Activated T-cell treated with anti-CD3 and anti-CD28 coated beads, Interleukin-2, amount 50 U/mL, for 24 hours (primary cell): ENCODE measurements around the gene RIN1.
"Not testable (repeated sequence)": the region's sequence is repeated elsewhere in the genome, so short reads cannot be mapped to it uniquely, and the experiment has no call there.

ENCODE experiments used
- DNase-seq: peaks from one replicate; pipeline ENCODE4 v3.0.0-alpha.2; 2020
- H3K27ac Mint-ChIP-seq: 2 replicates; pipeline ENCODE4 v1.8.0; 2020; ENCODE audit warnings: mild to moderate bottlenecking, mixed read lengths
- H3K27me3 Mint-ChIP-seq: 2 replicates; pipeline ENCODE4 v1.8.0; 2020; ENCODE audit warnings: mixed read lengths
- H3K36me3 Mint-ChIP-seq: 2 replicates; pipeline ENCODE4 v1.8.0; 2020; ENCODE audit warnings: low read depth, mixed read lengths
- H3K4me1 Mint-ChIP-seq: 2 replicates; pipeline ENCODE4 v1.8.0; 2020; ENCODE audit warnings: low read depth, mixed read lengths
- H3K4me3 Mint-ChIP-seq: 2 replicates; pipeline ENCODE4 v1.8.0; 2020; ENCODE audit warnings: mild to moderate bottlenecking, moderate library complexity, mixed read lengths
- H3K9me3 Mint-ChIP-seq: 2 replicates; pipeline ENCODE4 v1.8.0; 2020; ENCODE audit warnings: mixed read lengths

RIN1 gene

GRCh38 chr11:66322732-66323427 is 13.4 kb downstream of the RIN1 start:
- Mint-ChIP-seq H3K36me3 (no peaks in the 10 kb centered on the region), H3K4me1 (peaks cover 56% of the 10 kb centered on the region), H3K27ac (no peak overlapping the region), H3K4me3 (no peak overlapping the region), H3K27me3 (no peaks in the 10 kb centered on the region), H3K9me3 (no peaks in the 10 kb centered on the region)
- DNase-seq = no peak

DNA sequence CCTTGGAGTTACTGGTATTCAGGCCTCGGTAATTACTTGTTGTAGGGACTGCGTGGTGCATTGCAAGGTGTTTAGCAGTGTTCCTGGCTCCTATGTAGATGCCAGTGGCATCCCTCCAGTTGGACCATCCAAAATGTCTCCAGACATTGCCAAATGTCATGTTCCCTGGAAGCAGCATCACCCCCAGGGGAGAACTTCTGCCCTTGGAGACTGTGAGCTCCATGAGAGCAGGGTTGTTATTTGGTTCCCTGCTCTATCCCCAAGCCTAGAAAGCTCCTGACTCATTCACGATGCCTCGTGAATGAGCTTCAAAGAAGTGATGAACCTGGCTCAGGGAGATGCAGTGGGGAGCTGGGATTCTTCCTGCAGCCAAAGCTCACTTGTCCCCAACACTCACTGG is 14.6 kb downstream of the RIN1 start:
- no peak overlapping the region for H3K4me3 Mint-ChIP-seq
- no peaks in the 10 kb centered on the region for H3K9me3 Mint-ChIP-seq
- H3K36me3 Mint-ChIP-seq = no peaks in the 10 kb centered on the region
- DNase-seq = no peak
- no peaks in the 10 kb centered on the region for H3K27me3 Mint-ChIP-seq
- H3K27ac Mint-ChIP-seq = no peak overlapping the region
- H3K4me1 Mint-ChIP-seq = peaks cover 53% of the 10 kb centered on the region

- not testable (repeated sequence) for H3K27me3 Mint-ChIP-seq, DNase-seq, H3K27ac Mint-ChIP-seq, H3K9me3 Mint-ChIP-seq, H3K4me3 Mint-ChIP-seq, H3K36me3 Mint-ChIP-seq
- peaks cover 51% of the 10 kb centered on the region for H3K4me1 Mint-ChIP-seq
Measured at GRCh38 chr11:66320748-66321147, 15.5 kb downstream of the RIN1 start.

DNA sequence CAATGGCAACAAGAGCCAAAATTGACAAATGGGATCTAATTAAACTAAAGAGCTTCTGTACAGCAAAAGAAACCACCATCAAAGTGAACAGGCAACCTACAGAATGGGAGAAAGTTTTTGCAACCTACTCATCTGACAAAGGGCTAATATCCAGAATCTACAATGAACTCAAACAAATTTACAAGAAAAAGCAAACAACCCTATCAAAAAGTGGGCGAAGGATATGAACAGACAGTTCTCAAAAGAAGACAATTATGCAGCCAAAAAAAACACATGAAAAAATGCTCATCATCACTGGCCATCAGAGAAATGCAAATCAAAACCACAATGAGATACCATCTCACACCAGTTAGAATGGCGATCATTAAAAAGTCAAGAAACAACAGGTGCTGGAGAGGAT is 15.9 kb downstream of the RIN1 start:
- H3K4me3 Mint-ChIP-seq, H3K27ac Mint-ChIP-seq, H3K9me3 Mint-ChIP-seq: not testable (repeated sequence)

DNA sequence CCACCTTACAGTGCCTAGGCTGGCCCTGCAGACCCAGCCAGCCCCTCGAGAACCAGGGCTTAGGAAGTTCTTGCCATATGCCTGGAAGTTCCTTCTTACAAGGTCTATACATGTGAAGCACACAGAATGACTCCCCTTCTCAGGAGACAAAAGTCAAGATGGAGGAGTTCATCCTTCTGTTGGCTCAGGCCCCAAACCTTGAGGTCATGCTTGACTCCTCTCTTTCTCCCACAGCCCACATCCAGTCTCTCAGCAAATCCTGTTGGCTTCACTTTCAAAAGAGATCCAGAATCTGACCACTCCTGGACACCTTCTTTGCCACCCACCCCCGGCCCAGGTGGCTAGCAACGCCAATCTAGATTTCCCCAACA is 17.6 kb downstream of the RIN1 start:
- no peak for DNase-seq
- H3K9me3 Mint-ChIP-seq = no peaks in the 10 kb centered on the region
- no peak overlapping the region for H3K4me3 Mint-ChIP-seq
- H3K27me3 Mint-ChIP-seq = no peaks in the 10 kb centered on the region
- H3K36me3 Mint-ChIP-seq = no peaks in the 10 kb centered on the region
- H3K27ac Mint-ChIP-seq = peak overlapping the region; percentile 94
- H3K4me1 Mint-ChIP-seq = peaks cover 58% of the 10 kb centered on the region

More for the DNA sequence above, 15.9 kb downstream of the RIN1 start:
- not testable (repeated sequence) for H3K27me3 Mint-ChIP-seq, H3K36me3 Mint-ChIP-seq, DNase-seq
- peaks cover 51% of the 10 kb centered on the region for H3K4me1 Mint-ChIP-seq

GRCh38 chr11:66317723-66318599 is 18.3 kb downstream of the RIN1 start:
- H3K4me3 Mint-ChIP-seq = peak overlapping the region; percentile 47
- no peaks in the 10 kb centered on the region for H3K27me3 Mint-ChIP-seq
- peak overlapping the region; percentile 94 for H3K27ac Mint-ChIP-seq
- no peaks in the 10 kb centered on the region for H3K36me3 Mint-ChIP-seq
- H3K4me1 Mint-ChIP-seq = peaks cover 63% of the 10 kb centered on the region
- H3K9me3 Mint-ChIP-seq = no peaks in the 10 kb centered on the region
- peak; percentile 63 for DNase-seq

DNA sequence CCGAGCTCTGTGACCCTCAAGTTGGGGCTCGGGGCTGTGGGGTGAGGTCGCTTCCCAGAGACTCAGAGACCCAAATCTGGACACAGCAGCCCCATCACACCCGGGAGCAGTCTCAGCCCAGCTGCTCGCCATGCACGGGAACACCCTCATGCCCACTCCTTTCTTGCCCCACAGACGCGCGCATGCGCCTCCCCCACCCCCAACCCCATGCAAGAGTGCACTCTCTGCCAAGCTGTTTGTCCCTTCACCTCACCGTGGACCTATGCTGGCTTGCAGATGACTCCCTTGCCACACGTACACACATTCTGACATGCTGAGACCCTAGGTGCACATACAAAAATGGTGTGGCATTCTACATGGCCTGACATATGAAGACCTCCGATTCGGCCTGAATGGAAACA is 18.9 kb downstream of the RIN1 start:
- Mint-ChIP-seq H3K9me3 (no peaks in the 10 kb centered on the region), H3K4me3 (peak overlapping the region; percentile 47), H3K4me1 (peaks cover 61% of the 10 kb centered on the region), H3K36me3 (no peaks in the 10 kb centered on the region), H3K27me3 (no peaks in the 10 kb centered on the region), H3K27ac (peak overlapping the region; percentile 94)
- DNase-seq = peak; percentile 67

DNA sequence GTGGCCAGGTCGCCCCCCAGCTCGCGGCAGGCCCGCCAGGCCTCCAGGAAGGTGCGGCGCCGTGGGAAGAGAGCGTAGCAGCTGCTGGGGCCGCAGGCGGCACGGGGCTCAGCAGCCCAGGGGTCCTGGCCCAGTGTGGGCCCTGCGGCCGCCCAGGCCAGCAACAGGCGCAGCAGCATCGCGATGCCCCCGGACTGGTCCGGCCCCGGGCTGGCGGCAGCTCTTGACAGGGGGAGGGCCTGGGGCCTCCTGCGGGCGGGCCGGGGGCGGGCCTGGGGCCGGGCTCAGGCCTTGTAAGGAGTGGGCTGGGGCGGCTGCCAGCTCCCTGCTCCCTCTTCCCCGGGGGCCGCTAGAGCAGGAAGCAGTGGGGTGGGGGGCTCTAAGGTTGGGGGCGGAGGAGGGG is 19.4 kb downstream of the RIN1 start, which contains the start of gene CD248:
Gene CD248, minus strand, starts transcription at position 196 of the 403 bp plus-strand sequence. Its CDS starts 17 bp downstream, at position 179.
- DNase-seq = peak; percentile 56
- peak within 1 kb of the TSS; percentile 51 for H3K4me3 Mint-ChIP-seq
- H3K27me3 Mint-ChIP-seq = no peaks in the 10 kb centered on the region
- H3K27ac Mint-ChIP-seq = peak within 1 kb of the TSS; percentile 94
- H3K4me1 Mint-ChIP-seq = peaks cover 64% of the 10 kb centered on the region
- no peaks in the 10 kb centered on the region for H3K36me3 Mint-ChIP-seq
- no peaks in the 10 kb centered on the region for H3K9me3 Mint-ChIP-seq

DNA sequence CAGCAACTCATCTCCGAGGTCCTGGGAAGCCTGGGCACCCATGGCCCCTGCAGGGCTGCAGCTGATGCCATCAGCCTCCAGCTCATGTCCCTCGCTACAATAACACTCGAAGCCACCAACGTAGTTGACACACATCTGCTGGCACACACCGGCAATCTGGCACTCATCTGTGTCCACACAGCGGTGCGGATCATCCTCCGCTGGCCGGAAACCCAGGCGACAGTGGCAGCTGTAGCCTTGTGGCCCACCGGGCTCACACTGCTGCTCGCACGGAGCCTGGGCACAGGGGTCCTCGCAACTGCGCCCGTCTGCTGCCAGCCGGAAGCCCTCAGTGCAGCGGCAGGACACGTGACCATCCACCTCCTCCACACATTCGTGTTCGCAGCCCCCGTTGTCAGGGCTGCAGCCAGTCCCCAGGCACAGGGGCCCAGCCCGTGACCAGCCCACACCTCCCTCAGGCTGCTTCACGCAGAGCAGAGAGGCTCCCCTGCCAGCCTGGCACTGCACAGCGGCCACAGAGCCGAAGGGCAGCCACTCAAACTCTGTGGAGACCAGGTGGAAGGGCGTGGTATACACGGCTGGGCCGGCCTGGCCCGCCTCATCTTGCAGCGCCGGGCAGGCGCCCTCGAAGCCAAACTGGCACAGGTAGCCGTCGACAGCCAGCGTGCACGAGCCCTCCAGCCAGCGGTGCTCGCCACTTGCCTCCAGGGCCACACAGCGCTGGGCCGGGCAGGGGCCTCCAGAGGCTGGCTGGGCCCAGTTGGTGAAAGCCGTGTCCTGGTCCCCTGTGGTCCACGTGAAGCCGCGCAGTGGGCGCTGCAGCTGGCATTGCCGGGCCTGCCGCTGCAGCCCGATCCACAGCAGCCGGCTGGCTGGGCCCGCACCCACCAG is 20.1 kb downstream of the RIN1 start:
- Mint-ChIP-seq H3K36me3 (no peaks in the 10 kb centered on the region), H3K9me3 (no peaks in the 10 kb centered on the region), H3K27me3 (no peaks in the 10 kb centered on the region), H3K4me3 (peak overlapping the region; percentile 51), H3K27ac (peak overlapping the region; percentile 5), H3K4me1 (peaks cover 69% of the 10 kb centered on the region)
- no peak for DNase-seq

- H3K36me3 Mint-ChIP-seq = no peaks in the 10 kb centered on the region
- peak overlapping the region; percentile 51 for H3K4me3 Mint-ChIP-seq
- no peaks in the 10 kb centered on the region for H3K9me3 Mint-ChIP-seq
- H3K4me1 Mint-ChIP-seq = peaks cover 69% of the 10 kb centered on the region
- no peaks in the 10 kb centered on the region for H3K27me3 Mint-ChIP-seq
- DNase-seq = no peak
- H3K27ac Mint-ChIP-seq = peak overlapping the region; percentile 8
Measured at GRCh38 chr11:66315498-66315885, 20.7 kb downstream of the RIN1 start.

DNA sequence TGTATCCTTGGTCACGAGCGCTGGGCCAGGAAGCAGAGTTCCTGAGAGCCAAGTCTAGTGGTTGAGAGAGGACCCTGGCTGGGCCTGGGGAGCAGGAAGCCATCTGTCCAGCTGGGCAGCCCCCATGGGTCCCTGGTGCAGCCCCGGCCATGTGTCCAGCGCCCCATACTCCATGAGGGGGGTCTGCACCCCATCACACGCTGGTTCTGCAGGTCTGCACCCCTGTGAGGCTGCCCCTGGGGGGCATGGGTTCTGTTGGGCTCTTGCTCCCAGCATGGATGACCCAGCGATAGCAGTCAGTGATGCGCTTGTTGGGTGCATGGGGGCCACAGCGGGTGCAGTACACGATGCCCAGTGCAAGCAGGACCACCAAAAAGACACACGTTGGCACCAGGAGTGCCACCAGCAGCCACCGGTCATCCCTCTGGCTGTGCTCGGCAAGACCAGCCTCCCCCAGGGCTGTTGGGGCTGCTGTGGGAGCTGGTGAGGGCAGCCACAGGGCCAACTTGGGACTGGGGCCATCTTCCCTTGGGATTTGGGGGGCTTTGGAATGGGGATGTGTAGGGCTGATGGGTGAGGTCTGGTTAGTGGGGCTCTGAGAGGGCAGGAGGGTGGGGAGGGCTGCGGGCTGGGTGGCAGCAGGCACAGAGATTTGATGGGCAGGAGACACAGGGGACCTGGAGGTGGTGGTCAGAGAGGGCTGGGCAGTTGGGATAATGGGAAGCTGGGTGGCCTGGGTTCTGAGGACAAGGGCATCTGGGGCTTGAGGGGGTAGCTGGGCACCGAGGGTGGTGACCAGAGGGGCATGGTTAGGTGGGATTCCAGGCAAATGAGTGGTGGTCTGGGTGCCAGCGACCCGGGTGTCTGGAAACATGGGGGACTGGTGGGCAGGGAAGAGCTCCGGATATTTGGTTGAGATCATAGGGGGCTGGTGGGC is 21.4 kb downstream of the RIN1 start:
- no peak for DNase-seq
- no peak overlapping the region for H3K4me3 Mint-ChIP-seq
- H3K27me3 Mint-ChIP-seq = no peaks in the 10 kb centered on the region
- H3K9me3 Mint-ChIP-seq = no peaks in the 10 kb centered on the region
- peaks cover 65% of the 10 kb centered on the region for H3K4me1 Mint-ChIP-seq
- H3K36me3 Mint-ChIP-seq = no peaks in the 10 kb centered on the region
- peak overlapping the region; percentile 8 for H3K27ac Mint-ChIP-seq

DNA sequence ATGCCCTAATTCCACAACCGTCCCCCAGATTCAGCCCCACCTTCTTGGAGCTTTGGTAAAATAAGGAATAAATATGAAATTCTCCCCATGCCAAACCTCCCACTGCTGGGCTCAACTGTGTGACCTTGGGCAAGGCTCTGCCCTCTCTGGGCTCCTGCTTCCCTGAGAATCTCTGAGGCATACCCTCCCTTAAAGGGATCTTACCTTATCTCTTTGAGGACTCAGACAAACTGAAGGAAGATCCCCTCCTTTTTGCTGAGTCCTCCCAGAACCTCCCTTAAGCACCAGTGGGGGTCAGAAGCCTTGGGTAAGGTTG is 22.1 kb downstream of the RIN1 start:
- DNase-seq = no peak
- H3K4me3 Mint-ChIP-seq = peak overlapping the region; percentile 46
- peak overlapping the region; percentile 79 for H3K27ac Mint-ChIP-seq
- H3K4me1 Mint-ChIP-seq = peaks cover 62% of the 10 kb centered on the region
- H3K9me3 Mint-ChIP-seq = no peaks in the 10 kb centered on the region
- no peaks in the 10 kb centered on the region for H3K36me3 Mint-ChIP-seq
- no peaks in the 10 kb centered on the region for H3K27me3 Mint-ChIP-seq

GRCh38 chr11:66313321-66314185 is 22.7 kb downstream of the RIN1 start:
- peaks cover 56% of the 10 kb centered on the region for H3K4me1 Mint-ChIP-seq
- H3K4me3 Mint-ChIP-seq = peak overlapping the region; percentile 82
- no peaks in the 10 kb centered on the region for H3K27me3 Mint-ChIP-seq
- no peak for DNase-seq
- no peaks in the 10 kb centered on the region for H3K36me3 Mint-ChIP-seq
- H3K9me3 Mint-ChIP-seq = no peaks in the 10 kb centered on the region
- peak overlapping the region; percentile 99 for H3K27ac Mint-ChIP-seq
